ENCODE results near the gene DNAH9.

GRCh38 chr17:11780621-11781020 lies 182.4 kb downstream of the DNAH9 start:
- TF ChIP-seq CTCF (IDR thresholded peaks at IDR 0.05) (no peak), POLR2A (IDR thresholded peaks at IDR 0.05) (no peak), EP300 (IDR thresholded peaks at IDR 0.05) (no peak)
